HG02610 (cell line): ENCODE data around the gene SSBP3.
"Not testable (repeated sequence)": the region's sequence is repeated elsewhere in the genome, so short reads cannot be mapped to it uniquely, and the experiment has no call there.

ENCODE experiments used
- ATAC-seq: cut with Tn5 transposase; IDR thresholded peaks from one replicate; pipeline ENCODE4 v1.9.1; 2021; ENCODE audit warnings: mild to moderate bottlenecking, moderate library complexity; ENCODE audit not compliant: unreplicated experiment

SSBP3 gene

DNA sequence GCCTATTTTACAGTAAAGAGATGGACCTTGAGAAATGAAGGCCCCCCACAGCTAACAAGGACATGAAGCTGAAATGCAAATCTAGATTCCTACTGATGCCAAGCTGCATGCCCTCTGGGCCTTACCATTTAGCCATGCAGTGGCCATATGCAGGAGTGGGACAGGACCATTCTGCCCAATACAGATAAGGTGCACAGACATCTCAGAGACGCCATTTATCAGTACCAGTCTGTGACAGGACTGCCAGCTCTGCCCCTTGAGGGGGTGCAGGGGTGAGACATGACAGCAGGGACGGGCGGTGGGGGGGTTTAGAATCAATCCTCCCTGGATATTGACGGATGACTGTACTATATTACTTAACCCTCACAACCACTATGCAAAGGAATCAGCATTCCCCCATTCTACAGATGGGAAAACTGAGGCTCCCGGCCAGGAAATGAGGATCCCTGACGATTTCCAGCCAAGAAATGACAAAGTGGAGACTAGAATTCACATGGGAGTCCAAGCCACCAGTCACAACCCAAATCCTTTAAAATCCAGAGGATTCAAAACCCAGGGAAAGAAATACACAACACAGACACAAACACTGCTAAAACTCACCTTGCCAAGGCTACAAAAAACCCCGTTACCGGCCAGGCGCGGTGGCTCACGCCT is 10.8 kb downstream of the SSBP3 start:
- no peak for ATAC-seq

DNA sequence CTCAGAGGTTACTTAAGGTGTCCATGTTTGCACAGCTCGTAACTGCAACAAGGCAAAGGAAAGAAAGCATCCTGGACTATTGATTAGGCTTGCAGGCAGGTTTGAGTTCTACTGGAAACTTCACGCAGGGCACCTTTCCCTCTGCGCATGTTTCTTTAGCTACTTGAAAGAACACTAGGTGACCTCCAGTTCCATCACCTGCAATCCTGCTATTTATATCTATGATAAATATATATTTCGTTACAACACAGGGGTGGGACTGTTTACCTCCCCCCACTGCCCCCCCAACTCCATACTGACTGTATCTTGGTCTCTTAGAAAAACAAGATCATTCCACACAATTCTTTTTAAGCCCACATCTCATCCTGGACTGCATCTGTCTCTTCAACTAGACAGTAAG is 12.1 kb downstream of the SSBP3 start:
- ATAC-seq = no peak

DNA sequence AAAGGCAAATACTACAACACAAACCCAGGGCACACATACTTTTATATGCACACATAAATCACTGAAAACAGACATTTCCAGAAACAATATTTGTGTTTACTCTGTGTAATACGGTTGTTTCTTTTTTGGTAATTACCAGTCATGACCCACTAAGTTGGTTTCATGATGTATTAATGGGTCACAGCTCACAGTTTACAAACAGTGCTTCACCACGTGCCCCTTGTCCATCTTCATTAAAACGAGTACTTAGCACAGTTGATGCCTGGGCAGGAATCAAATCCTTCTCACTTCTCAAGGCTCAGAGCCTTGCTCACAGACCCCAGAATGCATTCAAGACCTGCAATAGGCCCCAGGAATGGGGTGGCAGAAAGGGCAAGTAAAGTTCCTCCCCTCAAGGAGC is 13.8 kb downstream of the SSBP3 start:
- ATAC-seq = no peak

GRCh38 chr1:54391450-54392209 is 14.6 kb downstream of the SSBP3 start:
- ATAC-seq = no peak

GRCh38 chr1:54390655-54391054 is 15.5 kb downstream of the SSBP3 start:
- no peak for ATAC-seq

DNA sequence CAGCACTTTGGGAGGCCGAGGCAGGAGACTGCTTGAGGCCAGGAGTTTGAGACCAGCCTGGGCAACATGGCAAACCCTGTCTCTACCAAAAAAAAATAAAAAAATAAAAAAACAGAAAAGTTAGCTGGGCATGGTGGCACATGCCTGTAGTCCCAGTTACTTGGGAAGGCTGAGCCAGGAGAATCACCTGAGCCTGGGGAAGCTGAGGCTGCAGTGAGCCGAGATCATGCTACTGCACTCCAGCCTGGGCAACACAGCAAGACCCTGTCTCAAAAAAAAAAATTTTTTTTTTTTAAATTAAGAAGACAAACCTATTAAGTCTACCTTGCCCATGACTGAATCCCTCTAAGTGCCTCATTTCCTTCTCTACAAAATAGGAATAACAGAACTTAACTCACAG is 16.6 kb downstream of the SSBP3 start:
- ATAC-seq = not testable (repeated sequence)

- ATAC-seq = no peak
Measured at GRCh38 chr1:54387419-54387818, 18.8 kb downstream of the SSBP3 start.

DNA sequence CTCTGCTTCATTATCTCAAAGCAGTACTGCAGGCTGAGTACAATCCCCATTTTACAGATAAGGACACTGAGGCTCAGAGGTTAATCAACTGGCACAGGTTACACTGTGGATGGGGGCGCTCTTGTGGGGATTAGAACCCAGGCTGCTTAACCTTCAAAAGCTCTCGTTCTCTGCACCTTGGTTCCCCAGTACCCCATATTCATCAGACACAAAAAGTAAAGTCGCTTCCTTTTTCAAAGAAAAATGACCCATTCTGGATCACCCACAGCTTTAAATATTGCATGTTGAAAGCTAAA is 20.5 kb downstream of the SSBP3 start:
- no peak for ATAC-seq

- no peak for ATAC-seq
Measured at GRCh38 chr1:54384918-54385726, 21.1 kb downstream of the SSBP3 start.

GRCh38 chr1:54384471-54384870 is 21.7 kb downstream of the SSBP3 start:
- ATAC-seq = no peak

DNA sequence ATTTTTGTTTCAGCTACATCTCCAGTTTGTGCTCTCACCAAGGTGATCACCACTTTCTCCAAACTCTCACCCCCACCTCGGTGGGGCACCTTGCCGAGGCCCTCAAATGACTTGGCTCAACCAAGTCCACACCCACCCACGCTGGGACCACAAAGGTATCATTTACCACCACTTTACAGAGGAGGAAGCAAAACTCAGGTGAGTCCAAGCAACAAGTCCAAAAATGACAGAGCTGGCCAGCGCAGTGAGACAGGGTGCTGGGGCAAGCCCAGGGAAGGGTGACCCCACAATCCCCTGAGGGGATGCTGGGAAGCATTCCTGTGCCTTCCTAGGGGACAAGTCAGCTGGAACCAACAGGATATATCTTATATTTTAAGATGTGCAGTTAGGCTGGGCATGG is 24.7 kb downstream of the SSBP3 start:
- ATAC-seq = no peak

DNA sequence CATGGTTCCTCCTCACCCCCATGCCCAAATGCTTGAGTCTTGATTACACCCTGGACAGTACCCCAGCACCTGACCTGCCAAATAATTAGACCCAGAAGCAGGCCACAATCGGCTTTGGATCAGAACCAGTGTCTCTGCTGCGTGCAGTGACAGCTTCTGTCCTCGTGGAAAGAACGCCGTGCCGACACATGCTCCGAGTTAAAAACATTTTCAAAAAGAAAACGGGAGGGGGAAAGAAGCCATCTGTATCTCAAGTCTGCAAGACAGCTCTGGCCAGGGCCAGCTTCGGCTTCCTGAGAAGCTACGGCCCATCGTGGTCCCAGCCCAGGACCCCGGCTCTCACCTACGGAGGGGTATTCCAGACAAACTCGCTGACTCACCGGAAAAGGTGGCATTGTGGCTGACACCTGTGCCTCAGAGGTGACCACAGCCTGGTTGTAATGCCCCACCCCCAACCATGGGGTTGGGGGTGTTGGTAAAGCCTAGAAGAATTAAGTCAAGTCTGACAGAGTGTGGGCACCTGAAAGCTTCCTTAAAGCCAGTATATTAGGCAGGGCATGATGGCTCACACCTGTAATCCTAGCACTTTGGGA is 25.8 kb downstream of the SSBP3 start:
- ATAC-seq = no peak

DNA sequence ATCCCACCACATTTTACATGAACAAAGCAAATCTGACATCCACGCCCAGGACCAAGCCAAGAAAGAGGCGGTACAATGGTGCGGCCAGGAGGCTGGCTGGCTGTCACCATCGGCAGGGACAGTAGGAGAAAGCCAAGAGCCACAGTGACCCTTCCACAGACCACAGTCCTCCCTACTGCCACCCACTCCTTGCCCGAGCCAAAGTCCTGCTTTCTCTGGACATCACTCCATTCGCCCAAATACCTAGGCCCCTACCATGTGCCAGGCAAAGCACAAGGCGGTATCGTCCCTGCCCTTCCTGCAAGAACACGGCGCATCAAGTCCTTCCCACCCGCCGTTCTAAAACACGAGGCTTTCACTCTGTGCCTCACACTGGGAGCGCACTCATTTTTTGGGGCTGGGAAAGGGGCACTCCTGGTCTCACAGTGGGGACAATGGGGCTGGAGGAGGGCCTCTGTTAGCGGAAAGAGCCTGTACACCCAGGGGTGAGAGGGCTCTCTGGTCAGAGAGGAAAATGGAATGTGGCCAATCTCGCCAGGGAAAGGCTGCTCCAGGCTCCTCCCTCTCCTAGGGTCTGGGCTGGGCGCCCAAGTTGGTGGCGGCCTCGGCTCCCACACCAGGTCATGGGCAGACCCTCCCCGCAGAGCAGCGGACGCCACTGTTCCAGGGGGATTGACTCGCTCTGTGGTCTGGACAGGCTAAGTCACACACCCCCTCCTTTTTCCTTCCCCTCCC is 26.5 kb downstream of the SSBP3 start:
- no peak for ATAC-seq

DNA sequence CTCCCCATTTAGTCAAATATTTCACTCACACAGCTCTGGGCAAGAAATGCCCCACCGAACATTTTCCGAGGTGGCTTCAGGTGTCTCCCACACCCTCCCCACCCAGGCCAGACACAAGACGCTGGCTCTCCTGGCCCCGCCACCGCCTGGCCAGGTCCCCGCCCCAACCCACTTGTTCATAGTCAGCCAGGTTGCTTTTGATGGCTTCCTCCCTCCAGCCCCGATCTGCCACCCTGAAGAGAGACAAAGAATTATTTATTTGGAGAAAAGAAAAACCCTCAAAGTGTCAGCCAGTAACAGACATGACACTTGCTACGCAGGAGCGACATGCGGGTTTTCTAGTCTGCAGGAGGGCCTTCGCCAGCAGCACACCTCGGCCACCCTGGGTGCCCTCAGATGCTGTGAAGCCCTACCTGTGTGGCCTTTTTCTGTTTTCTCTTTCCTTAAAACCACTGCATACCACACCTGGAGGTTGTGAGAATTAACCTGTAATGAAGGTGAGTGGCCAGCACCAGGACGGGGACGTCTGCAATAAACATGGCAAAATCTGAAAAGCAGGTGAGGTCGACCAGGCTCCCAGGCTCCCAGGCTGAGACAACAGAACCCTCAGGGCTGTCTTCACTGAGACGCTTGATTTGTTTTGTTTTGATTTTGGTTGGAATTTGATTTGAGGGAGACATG is 27.2 kb downstream of the SSBP3 start:
- no peak for ATAC-seq

DNA sequence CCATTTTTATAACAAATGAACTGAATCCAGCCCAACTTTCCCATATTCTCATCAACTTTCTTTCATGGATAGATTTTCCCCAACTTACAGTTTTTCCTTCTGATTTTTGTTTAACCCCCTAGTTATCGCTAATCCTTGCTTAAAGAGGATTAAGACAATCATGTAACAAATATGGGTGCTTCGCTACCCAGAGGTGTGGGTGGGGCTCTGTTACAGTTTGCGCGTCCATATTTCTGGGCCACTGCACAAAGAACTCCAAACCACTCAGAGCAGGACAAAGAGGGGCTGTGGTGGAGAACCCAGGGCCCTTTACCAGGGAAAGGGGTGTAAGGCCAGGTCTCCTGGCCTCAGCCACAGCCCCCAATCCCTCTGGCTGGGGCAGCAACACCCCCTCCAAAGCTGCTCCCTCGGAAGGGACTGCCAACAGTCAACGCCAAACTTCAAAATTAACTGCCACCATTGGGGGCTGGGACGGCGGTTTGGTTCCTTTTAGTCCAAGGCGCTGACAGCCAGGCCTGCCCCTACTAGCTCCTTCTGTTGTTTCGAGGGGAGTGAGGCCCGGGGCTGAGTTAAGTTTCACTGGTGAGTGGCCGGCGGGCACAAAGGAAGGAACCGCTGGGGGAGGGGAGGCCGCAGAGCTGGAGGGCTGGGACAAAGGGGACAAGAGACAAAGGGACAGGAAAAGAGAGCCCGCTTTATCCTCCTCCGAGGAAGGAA is 27.9 kb downstream of the SSBP3 start:
- no peak for ATAC-seq

DNA sequence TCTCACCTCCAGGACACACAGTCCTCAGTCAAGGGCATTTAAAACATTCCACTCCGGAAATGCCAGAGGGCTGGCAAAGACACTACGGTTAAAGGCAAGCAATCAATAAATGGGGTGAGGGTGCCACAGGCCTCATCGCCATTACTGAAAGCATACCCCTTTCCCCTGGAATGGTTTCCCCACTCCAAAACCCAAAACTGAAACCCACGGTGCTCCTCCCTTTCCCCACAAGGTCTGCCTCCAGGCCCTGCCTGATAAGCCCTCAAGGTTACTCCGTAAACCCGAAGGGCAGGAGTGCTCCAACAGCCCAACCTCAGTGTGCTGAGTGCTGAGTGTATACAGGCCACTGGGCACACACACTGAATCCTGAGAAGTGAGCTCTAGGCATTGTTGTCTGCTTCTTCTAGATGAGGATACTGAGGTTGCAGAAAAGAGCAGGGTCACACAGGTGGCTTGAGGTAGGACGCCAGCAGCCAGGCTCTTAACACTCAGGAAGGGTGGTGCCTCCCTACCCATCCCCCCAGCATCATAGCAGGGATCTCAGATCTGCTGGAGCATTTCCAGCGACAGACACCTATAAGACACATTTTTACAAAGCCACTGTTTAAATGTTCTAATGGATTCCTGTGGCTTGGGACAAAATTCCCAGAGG is 29.0 kb downstream of the SSBP3 start:
- ATAC-seq = no peak

- peak; percentile 74 for ATAC-seq
Measured at GRCh38 chr1:54376430-54377039, 29.7 kb downstream of the SSBP3 start.

DNA sequence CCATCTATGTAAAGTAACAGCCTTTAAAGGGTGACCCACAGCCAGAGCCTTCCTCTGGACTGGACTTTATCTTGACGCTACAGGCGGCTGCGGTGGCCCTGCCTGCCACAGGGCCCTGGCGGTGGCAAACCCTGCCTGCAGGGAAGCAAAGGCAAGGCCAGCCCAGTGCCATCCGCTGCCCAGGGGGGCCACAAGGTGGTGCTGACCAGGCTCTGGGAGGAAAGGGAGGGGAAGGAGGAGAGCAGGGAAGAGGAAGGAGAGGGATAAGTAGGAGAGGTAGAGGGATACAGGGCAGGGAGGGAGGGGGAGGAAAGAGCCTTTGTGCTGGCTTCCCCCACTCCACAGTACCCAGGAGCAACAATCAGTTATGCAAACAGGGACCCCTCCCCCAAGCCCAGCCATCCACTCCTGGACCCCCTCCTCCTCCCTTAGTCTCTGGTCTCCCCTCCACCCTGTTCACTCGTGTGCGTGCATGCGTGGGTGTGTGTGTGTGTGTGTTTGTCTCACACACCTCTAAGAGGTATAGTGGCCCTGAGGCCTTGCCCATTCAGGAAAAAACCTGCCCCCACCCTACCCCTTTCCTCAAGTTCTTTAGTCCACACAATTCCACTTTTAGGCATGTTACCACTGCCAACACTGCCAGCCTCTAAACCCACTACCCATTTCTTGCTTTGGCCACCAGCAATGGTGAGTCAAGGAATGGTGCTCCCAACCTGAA is 30.3 kb downstream of the SSBP3 start:
- ATAC-seq = no peak
